ENCODE measurements around the gene ARHGAP12.

The ARHGAP12 gene

GRCh38 chr10:31760674-31761081 is 168.0 kb downstream of the ARHGAP12 start:
- DNase-seq, result no peak

- peak; percentile 81 to 96 for DNase-seq
These were observed 168.6 kb downstream of the ARHGAP12 start for GRCh38 chr10:31759799-31760626.

DNA sequence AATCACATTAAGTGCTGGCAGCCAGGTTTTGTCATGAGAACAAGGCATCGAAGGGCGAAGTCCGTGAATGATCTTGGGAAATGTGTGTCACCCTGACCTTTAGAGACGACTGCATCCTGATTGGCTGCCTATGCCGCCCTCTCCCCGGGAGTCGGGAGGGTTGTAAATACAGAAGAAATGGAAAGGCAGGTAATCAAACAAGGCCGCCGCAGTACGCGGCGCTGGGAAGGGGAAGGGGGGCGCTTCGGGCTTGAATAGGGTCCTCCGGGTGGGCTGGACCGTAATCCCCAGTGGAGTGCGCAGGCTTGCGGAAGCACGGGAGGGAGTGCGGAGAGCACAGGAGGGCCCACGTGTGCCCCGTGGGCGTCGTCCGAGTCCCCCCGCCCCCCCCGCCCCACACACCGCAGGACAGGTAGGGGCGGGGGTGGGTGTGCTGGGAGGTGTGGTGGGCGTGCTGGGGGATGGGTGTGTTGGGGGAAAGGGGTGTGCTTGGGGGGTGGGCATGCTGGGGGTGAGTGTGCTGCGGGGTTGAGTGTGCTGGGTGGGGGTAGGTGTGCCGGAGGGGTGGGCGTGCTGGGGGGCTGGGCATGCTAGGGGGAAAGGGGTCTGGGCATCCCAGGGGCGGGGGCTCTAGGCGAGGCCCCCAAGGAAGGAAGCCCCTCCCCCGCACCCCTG is 169.4 kb downstream of the ARHGAP12 start:
- DNase-seq, result peak in 1 of 2 donors; percentile 7

- no peak for DNase-seq
These were observed 170.1 kb downstream of the ARHGAP12 start for GRCh38 chr10:31758495-31758894.

DNA sequence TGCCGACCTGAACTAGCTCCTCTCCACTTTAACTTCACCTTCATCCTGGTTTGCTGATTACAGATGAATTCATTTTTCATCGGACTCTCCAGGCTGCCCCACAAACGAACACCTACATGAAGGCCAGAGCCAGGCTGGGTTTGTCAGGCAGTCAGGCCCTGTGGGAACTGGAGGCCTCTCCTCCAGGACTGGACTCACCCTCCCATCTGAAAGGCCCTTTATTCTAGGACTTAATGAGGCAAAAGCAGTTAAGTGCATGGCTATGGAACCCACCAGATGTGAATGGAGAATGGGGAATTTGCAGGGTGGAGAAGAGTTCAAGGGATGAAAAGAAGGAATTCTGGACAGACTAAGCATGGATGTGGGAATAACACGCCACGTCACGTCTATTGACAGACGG is 170.8 kb downstream of the ARHGAP12 start:
- no peak for DNase-seq

DNA sequence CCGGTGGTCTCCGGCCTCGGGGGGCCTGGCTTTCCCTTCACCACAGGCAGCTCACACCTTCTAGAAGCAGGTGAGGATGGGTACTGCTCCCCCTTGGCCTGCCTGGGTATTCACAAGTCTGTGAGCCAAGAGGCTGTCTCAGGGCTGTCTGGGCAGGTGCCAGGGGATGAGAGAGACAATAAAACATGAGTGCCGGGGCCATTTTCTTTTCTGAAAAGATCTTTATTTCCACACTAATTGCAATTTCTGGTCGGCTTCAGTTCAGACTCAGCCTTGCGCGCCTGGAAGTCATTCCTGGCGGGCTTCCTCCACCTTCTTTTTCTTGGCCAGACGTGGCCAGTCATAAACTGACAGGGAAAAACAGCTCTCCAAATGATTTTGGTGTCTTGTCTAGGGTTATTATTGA is 171.2 kb downstream of the ARHGAP12 start:
- no peak for DNase-seq

GRCh38 chr10:31756729-31757110 is 171.9 kb downstream of the ARHGAP12 start:
- no peak for DNase-seq

DNA sequence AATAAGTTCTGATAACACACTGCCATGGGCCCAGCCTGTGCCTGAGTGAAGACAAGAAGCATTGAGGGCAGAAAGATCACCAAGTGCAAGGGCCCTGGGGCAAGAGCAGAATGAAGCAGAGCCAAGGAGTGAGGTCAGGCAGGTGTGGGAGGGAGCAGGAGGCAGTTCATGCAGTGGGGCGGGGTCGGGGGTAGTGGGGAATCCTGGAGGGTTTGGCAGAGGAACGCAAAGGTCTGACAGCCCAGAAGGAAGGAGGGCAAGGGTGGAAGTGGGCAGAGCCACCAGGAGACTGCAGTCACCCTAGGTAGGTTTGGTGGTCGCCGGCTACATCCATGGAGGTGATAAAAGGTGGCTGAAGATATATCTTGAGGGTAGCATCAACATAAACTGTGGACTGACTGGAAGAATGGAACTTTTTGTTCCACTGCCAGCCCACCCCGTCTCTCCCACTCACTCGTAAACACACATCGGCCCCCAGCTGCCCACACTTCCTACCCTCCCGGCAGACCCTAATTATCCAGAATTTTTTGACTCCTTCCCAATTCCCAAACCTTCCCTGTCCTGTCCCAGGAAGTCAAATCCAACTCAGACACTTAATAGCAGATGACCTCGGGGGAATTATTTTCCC is 172.4 kb downstream of the ARHGAP12 start:
- no peak for DNase-seq

Data from bone marrow (tissue), 2 donors.